H1 (cell line): Measurements from ENCODE around the gene PAXX. TPM values are rescaled to one million over a fixed set of nuclear protein-coding genes. Genes with fewer than 3 reads are reported as not detected.

Experiments
- CTCF ChIA-PET: fragments of 300-600 bp; sonication (Branson Sonifier 250); formaldehyde crosslinking; loops from one replicate; lab custom pipeline; 2021; ENCODE audit not compliant: partially characterized antibody; lab: Charles Lee
- POLR2A ChIA-PET: fragments of 300-600 bp; sonication (Branson Sonifier 250); formaldehyde crosslinking; loops from one replicate; lab custom pipeline; 2021; ENCODE audit warnings: inconsistent platforms; ENCODE audit not compliant: partially characterized antibody; lab: Charles Lee
- DNase-seq, 2 experiments: peaks; one replicate each; pipeline versions ENCODE4 v3.0.0 to v3.0.0-alpha.2; 2010 to 2022; ENCODE audit warnings: low spot score in 2 of 2, low read depth in 1 of 2, mixed read lengths in 1 of 2
- FAIRE-seq: peaks from 2 replicates; lab custom pipeline; 2011; peaks lifted over from hg19 to GRCh38; lab: Jason Lieb, UNC
- H2AFZ ChIP-seq: 2 replicates; pipeline ENCODE4 v1.8.1; 2012; ENCODE audit warnings: low read length, inconsistent platforms
- H2AK5ac ChIP-seq: 2 replicates; pipeline ENCODE4 v1.6.1; 2013; ENCODE audit warnings: low read depth, low read length
- H2BK120ac ChIP-seq: replicated peaks from 2 replicates; pipeline ENCODE3; 2013; ENCODE audit warnings: low read depth, low read length, inconsistent platforms
- H2BK12ac ChIP-seq: 2 replicates; pipeline ENCODE4 v1.6.1; 2013; ENCODE audit warnings: low read depth, low read length
- H2BK15ac ChIP-seq: 2 replicates; pipeline ENCODE4 v1.6.1; 2013; ENCODE audit warnings: low read length
- H2BK20ac ChIP-seq: 2 replicates; pipeline ENCODE4 v1.6.1; 2013; ENCODE audit warnings: low read length
- H2BK5ac ChIP-seq: 2 replicates; pipeline ENCODE4 v1.6.1; 2013; ENCODE audit warnings: low read depth, low read length
- H3K14ac ChIP-seq: 2 replicates; pipeline ENCODE4 v1.6.1; 2013; ENCODE audit warnings: inconsistent platforms; ENCODE audit not compliant: insufficient read length
- H3K18ac ChIP-seq: 2 replicates; pipeline ENCODE4 v1.6.1; 2013; ENCODE audit warnings: low read length; ENCODE audit errors: extremely low read depth
- H3K23ac ChIP-seq: 2 replicates; pipeline ENCODE4 v1.6.1; 2013; ENCODE audit warnings: inconsistent platforms; ENCODE audit not compliant: insufficient read length
- H3K23me2 ChIP-seq: 2 replicates; pipeline ENCODE4 v1.6.1; 2013; ENCODE audit warnings: low read depth, low read length
- H3K27ac ChIP-seq: 2 replicates; pipeline ENCODE4 v1.6.1; 2011; ENCODE audit warnings: low read depth, low read length, inconsistent platforms
- H3K27me3 ChIP-seq, 4 experiments: replicated peaks in 1 of 4; 1 replicate in 1 of 4; 2 replicates in 3 of 4; pipeline versions ENCODE4 v1.6.1 to v1.8.1; 2011 to 2013; ENCODE audit warnings: low read length in 3 of 4, mild to moderate bottlenecking in 3 of 4, inconsistent platforms in 2 of 4, mixed read lengths in 2 of 4, moderate library complexity in 1 of 4; ENCODE audit not compliant: control insufficient read depth in 3 of 4, insufficient read depth in 3 of 4; ENCODE audit errors: extremely low read depth in 1 of 4
- H3K36me3 ChIP-seq, 4 experiments: 2 replicates each; pipeline versions ENCODE4 v1.6.1 to v1.8.1; 2011 to 2013; ENCODE audit warnings: mild to moderate bottlenecking in 4 of 4, low read length in 3 of 4, moderate library complexity in 2 of 4, control low read depth in 1 of 4, inconsistent platforms in 1 of 4; ENCODE audit not compliant: insufficient read depth in 4 of 4, control insufficient read depth in 2 of 4
- H3K4ac ChIP-seq: replicated peaks from 2 replicates; pipeline ENCODE3; 2013; ENCODE audit warnings: low read length, low read depth, mixed read lengths, inconsistent platforms; ENCODE audit not compliant: insufficient read length
- H3K4me1 ChIP-seq, 4 experiments: replicated peaks in 1 of 4; 1 replicate in 1 of 4; 2 replicates in 3 of 4; pipeline versions ENCODE4 v1.6.1 to v1.8.1; 2011 to 2013; ENCODE audit warnings: low read length in 3 of 4, inconsistent platforms in 2 of 4, mixed read lengths in 1 of 4; ENCODE audit not compliant: insufficient read depth in 4 of 4, control insufficient read depth in 3 of 4
- H3K4me2 ChIP-seq, 2 experiments: 2 replicates each; pipeline versions ENCODE4 v1.6.1 to v1.8.1; 2011 to 2013; ENCODE audit warnings: low read depth in 2 of 2, low read length in 2 of 2, control low read depth in 1 of 2, inconsistent platforms in 1 of 2, mild to moderate bottlenecking in 1 of 2; ENCODE audit not compliant: insufficient read depth in 1 of 2
- H3K4me3 ChIP-seq, 4 experiments: fragments of 200-600, 300-600 bp in 1 of 4; sonication (generic), shearing (Covaris generic), sonication (Bioruptor Twin) in 1 of 4; 2 replicates each; pipeline versions ENCODE4 v1.5.1 to v1.8.1; 2011 to 2016; ENCODE audit warnings: low read length in 4 of 4, low read depth in 3 of 4, control low read depth in 2 of 4, inconsistent platforms in 2 of 4, mild to moderate bottlenecking in 2 of 4, mixed read lengths in 1 of 4, moderate library complexity in 1 of 4; ENCODE audit not compliant: insufficient read depth in 2 of 4; ENCODE audit errors: extremely low read depth in 1 of 4
- H3K56ac ChIP-seq: replicated peaks from 2 replicates; pipeline ENCODE3; 2013; ENCODE audit warnings: low read depth, mild to moderate bottlenecking, mixed read lengths, low read length, inconsistent platforms; ENCODE audit not compliant: insufficient read length
- H3K79me1 ChIP-seq: 2 replicates; pipeline ENCODE4 v1.6.1; 2013; ENCODE audit warnings: low read depth, low read length, control low read depth
- H3K79me2 ChIP-seq, 2 experiments: 2 replicates each; pipeline versions ENCODE4 v1.6.1 to v1.8.1; 2012 to 2013; ENCODE audit warnings: low read length in 2 of 2, mild to moderate bottlenecking in 2 of 2, inconsistent platforms in 1 of 2; ENCODE audit not compliant: insufficient read depth in 2 of 2, control insufficient read depth in 1 of 2
- H3K9ac ChIP-seq, 4 experiments: replicated peaks in 1 of 4; 1 replicate in 1 of 4; 2 replicates in 3 of 4; pipeline versions ENCODE4 v1.6.1 to v1.8.1; 2011 to 2013; ENCODE audit warnings: low read depth in 3 of 4, low read length in 3 of 4, control low read depth in 2 of 4, mild to moderate bottlenecking in 2 of 4, moderate library complexity in 2 of 4, inconsistent platforms in 1 of 4; ENCODE audit errors: extremely low read depth in 1 of 4
- H3K9me3 ChIP-seq, 2 experiments: 2 replicates each; pipeline versions ENCODE4 v1.6.1 to v1.8.1; 2012 to 2013; ENCODE audit warnings: mild to moderate bottlenecking in 2 of 2, moderate library complexity in 2 of 2, control low read depth in 1 of 2, inconsistent platforms in 1 of 2, low read depth in 1 of 2, low read length in 1 of 2, mixed read lengths in 1 of 2; ENCODE audit not compliant: insufficient read depth in 2 of 2
- H4K20me1 ChIP-seq, 2 experiments: replicated peaks in 1 of 2; 2 replicates each; pipeline versions ENCODE3 to v1.8.1; 2011 to 2013; ENCODE audit warnings: inconsistent platforms in 2 of 2, low read length in 2 of 2, mild to moderate bottlenecking in 1 of 2; ENCODE audit not compliant: insufficient read depth in 2 of 2, control insufficient read depth in 1 of 2
- H4K5ac ChIP-seq: 2 replicates; pipeline ENCODE4 v1.6.1; 2013; ENCODE audit warnings: low read length, low read depth, mixed read lengths, inconsistent platforms; ENCODE audit not compliant: insufficient read length
- H4K8ac ChIP-seq: 2 replicates; pipeline ENCODE4 v1.8.0; 2013; ENCODE audit warnings: mild to moderate bottlenecking, moderate library complexity, low read length, inconsistent platforms; ENCODE audit not compliant: insufficient read depth; ENCODE audit errors: extremely low read depth
- H4K91ac ChIP-seq: replicated peaks from 2 replicates; pipeline ENCODE3; 2013; ENCODE audit warnings: low read length, mixed read lengths, inconsistent platforms; ENCODE audit not compliant: insufficient read length
- ATF3 ChIP-seq: IDR thresholded peaks from 2 replicates; pipeline ENCODE4 v1.6.1; 2011; ENCODE audit warnings: low read depth, mild to moderate bottlenecking, low read length; ENCODE audit not compliant: insufficient read depth
- BCL11A ChIP-seq, 2 experiments: IDR thresholded peaks; one replicate each; pipeline ENCODE4 v1.6.1; 2011; ENCODE audit warnings: low read depth in 2 of 2, low read length in 2 of 2, mild to moderate bottlenecking in 2 of 2
- BRCA1 ChIP-seq: IDR thresholded peaks from 2 replicates; pipeline ENCODE4 v1.6.1; 2012; ENCODE audit warnings: low read depth, low read length, improper control_type of control experiment
- CHD2 ChIP-seq: IDR thresholded peaks from 2 replicates; pipeline ENCODE4 v1.6.1; 2012; ENCODE audit warnings: low read length, improper control_type of control experiment
- CTCF ChIP-seq, 3 experiments: IDR thresholded peaks; 1 replicate in 2 of 3; 2 replicates in 1 of 3; pipeline versions ENCODE4 v1.5.1 to v1.6.1; 2011; ENCODE audit warnings: low read length in 3 of 3, mild to moderate bottlenecking in 3 of 3, inconsistent platforms in 2 of 3, low read depth in 1 of 3, moderate library complexity in 1 of 3; ENCODE audit not compliant: insufficient read depth in 1 of 3; ENCODE audit errors: control extremely low read depth in 1 of 3
- KDM4A ChIP-seq: IDR thresholded peaks from one replicate; pipeline ENCODE4 v1.7.1; 2012; ENCODE audit warnings: low read depth, mild to moderate bottlenecking, moderate library complexity, low read length, inconsistent platforms; ENCODE audit not compliant: severe bottlenecking
- MAFK ChIP-seq: IDR thresholded peaks from 2 replicates; pipeline ENCODE4 v1.6.1; 2012; ENCODE audit warnings: low read depth, mild to moderate bottlenecking, improper control_type of control experiment, low read length
- RAD21 ChIP-seq, 2 experiments: IDR thresholded peaks in 1 of 2; conservative IDR thresholded peaks in 1 of 2; 2 replicates each; pipeline ENCODE4 v1.6.1; 2011; ENCODE audit warnings: low read depth in 2 of 2, low read length in 2 of 2, improper control_type of control experiment in 1 of 2, inconsistent platforms in 1 of 2, mild to moderate bottlenecking in 1 of 2, moderate library complexity in 1 of 2
- SIRT6 ChIP-seq: IDR thresholded peaks from one replicate; pipeline ENCODE4 v1.7.1; 2012; ENCODE audit warnings: low read length, inconsistent platforms
- TAF7 ChIP-seq: optimal IDR thresholded peaks from 2 replicates; pipeline ENCODE3; 2011; ENCODE audit warnings: low read depth, mild to moderate bottlenecking, inconsistent platforms, low read length, moderate library complexity, borderline replicate concordance
- WGBS, 2 experiments: shearing (Covaris generic) in 1 of 2; methylation state at CpG; one replicate each; pipeline versions ENCODE4 v1.1.6 to v1.1.7; 2013 to 2015; ENCODE audit warnings: low lambda C conversion rate in 2 of 2, mixed read lengths in 2 of 2, inconsistent platforms in 1 of 2, low coverage in 1 of 2, missing lambda C conversion rate in 1 of 2; ENCODE audit not compliant: insufficient replicate concordance in 2 of 2, insufficient coverage in 1 of 2, insufficient read length in 1 of 2; ENCODE audit errors: extremely low coverage in 1 of 2, missing lambda C conversion rate in 1 of 2; 5-methylcytosine and 5-hydroxymethylcytosine counted together
- polyA plus RNA-seq, 7 experiments: library from polyadenylated mRNA; depleted of rRNA in 3 of 7; stranded (reverse) in 5 of 7; unstranded in 2 of 7; fragments of >200 nt in 5 of 7; fragments of 200-250 nt in 2 of 7; gene quantifications; 1 replicate in 5 of 7; 2 replicates in 1 of 7; 4 replicates in 1 of 7; pipeline versions ENCODE4 v1.2.1 to v1.2.3, GENCODE V29; 2011 to 2013; ENCODE audit warnings: missing spikeins in 2 of 7, mixed read lengths in 2 of 7
- total RNA-seq: library from RNA; stranded (reverse); fragmentation: NEBNext Ultra II Directional; extraction: Animal tissue kit (Norgen Biotek cat#: 25700); gene quantifications from 2 replicates; pipeline ENCODE4 v1.2.1, GENCODE V29; 2021

PAXX gene
- total and polyA plus RNA-seq, 2 of the 8 experiments (the other 6 are each of a cell fraction or from before 2014, with no cell fraction given), result 43.4 to 45.9 TPM

GRCh38 chr9:137041124-137041523 is 48.9 kb downstream of the PAXX start:
- H4K20me1 ChIP-seq, result peaks cover 7 to 15% of the 10 kb centered on the region in 2 experiments
- peaks cover 0 to 3% (median 0%) of the 10 kb centered on the region in 4 experiments; a peak in 1 of 8 replicates for H3K36me3 ChIP-seq
- no peak overlapping the region for H2BK15ac ChIP-seq
- no peak overlapping the region; the same call in 1 of the 2 replicates for H4K8ac ChIP-seq
- no peak for DNase-seq
- no peak overlapping the region for H4K91ac ChIP-seq
- no peaks in the 10 kb centered on the region for H3K9me3 ChIP-seq
- peaks cover 0 to 4% of the 10 kb centered on the region in 2 experiments; a peak in 1 of 4 replicates for H3K79me2 ChIP-seq
- no peak overlapping the region for H2AFZ ChIP-seq
- H4K5ac ChIP-seq, result no peak overlapping the region
- H3K4ac ChIP-seq, result no peak overlapping the region
- TF ChIP-seq BRCA1, result no peak
- TF ChIP-seq RAD21 (IDR thresholded peaks at IDR 0.05 in 1 of 2, conservative IDR thresholded peaks at IDR 0.05 in 1 of 2; ENCODE audit: low read depth in 2 of 2, low read length in 2 of 2), result no peak
- TF ChIP-seq CHD2, result no peak
- TF ChIP-seq TAF7, result no peak
- no peak for TF ChIP-seq SIRT6
- no peak for TF ChIP-seq ATF3
- TF ChIP-seq MAFK, result no peak
- TF ChIP-seq CTCF (IDR thresholded peaks at IDR 0.05; ENCODE audit: control extremely low read depth in 1 of 3, insufficient read depth in 1 of 3, low read depth in 1 of 3, low read length in 3 of 3), result no peak
- TF ChIP-seq KDM4A, result no peak
- no peak for TF ChIP-seq BCL11A (IDR thresholded peaks at IDR 0.05; ENCODE audit: low read depth in 2 of 2, low read length in 2 of 2)
- H3K4me2 ChIP-seq, result no peak overlapping the region
- H3K4me3 ChIP-seq, result no peak overlapping the region
- peaks cover 5 to 15% (median 10%) of the 10 kb centered on the region in 4 experiments; a peak in 6 of 7 replicates for H3K27me3 ChIP-seq
- no peak overlapping the region for H2BK20ac ChIP-seq
- H2BK120ac ChIP-seq, result no peak overlapping the region
- 87% methylated on average over 7 of the region's 16 CpGs; no CpG with 5 or more reads in 1 of the 2 experiments for WGBS, 2 experiments
- H2BK12ac ChIP-seq, result no peak overlapping the region
- no peak overlapping the region for H2BK5ac ChIP-seq
- ChIA-PET POLR2A (no interaction called here), CTCF (interaction anchor here (2.0 kb wide), 1 partner anchor 12 kb away, joined by 13 read pairs; the partner anchor contains the start of gene ABCA2)
- H2AK5ac ChIP-seq, result no peak overlapping the region
- no peak overlapping the region for H3K14ac ChIP-seq
- peaks cover 3 to 6% (median 5%) of the 10 kb centered on the region in 4 experiments; a peak in 4 of 7 replicates for H3K4me1 ChIP-seq
- FAIRE-seq, result no peak
- H3K79me1 ChIP-seq, result peaks cover 9% of the 10 kb centered on the region
- H3K9ac ChIP-seq, result no peak overlapping the region
- peaks cover 8% of the 10 kb centered on the region; the same call in 1 of the 2 replicates for H3K23me2 ChIP-seq
- H3K27ac ChIP-seq, result no peak overlapping the region
- H3K18ac ChIP-seq, result no peak overlapping the region
- no peak overlapping the region for H3K56ac ChIP-seq
- no peak overlapping the region for H3K23ac ChIP-seq
